ENCODE measurements around the gene ZNF778. TPM values are rescaled to one million over a fixed set of nuclear protein-coding genes. Genes with fewer than 3 reads are reported as not detected.

Gene ZNF778
- polyA plus RNA-seq, 1 of the 3 experiments (the other 2 are of a cell fraction) = 10.8 TPM

- Histone ChIP-seq H3K4me1 (ENCODE audit: control insufficient read depth in 1 of 2, insufficient read depth in 2 of 2, low read depth in 1 of 2, low read length in 1 of 2) (peaks cover 0 to 8% of the 10 kb centered on the region in 2 experiments; a peak in 1 of 4 replicates), H3K4me3 (ENCODE audit: low read depth in 2 of 2, low read length in 1 of 2) (no peak overlapping the region), H3K9me2 (no peaks in the 10 kb centered on the region), H3K4me2 (no peak overlapping the region), H3K36me3 (replicated peaks in 1 of 2; ENCODE audit: control insufficient read depth in 1 of 2, insufficient read depth in 2 of 2, low read length in 1 of 2) (no peaks in the 10 kb centered on the region), H2AFZ (ENCODE audit: low read depth) (no peak overlapping the region), H3K27ac (ENCODE audit: low read depth in 2 of 2, low read length in 1 of 2) (no peak overlapping the region), H3K9me3 (no peaks in the 10 kb centered on the region), H3F3A (replicated peaks; ENCODE audit: insufficient read depth) (no peaks in the 10 kb centered on the region), H3K27me3 (ENCODE audit: insufficient read depth) (peaks cover 45% of the 10 kb centered on the region; the same call in 1 of the 2 replicates), H3K79me2 (ENCODE audit: insufficient read depth) (no peaks in the 10 kb centered on the region), H4K20me1 (ENCODE audit: insufficient read depth) (no peaks in the 10 kb centered on the region), H3K9ac (no peak overlapping the region)
- POLR2A ChIA-PET = no interaction called here
- TF ChIP-seq REST (IDR thresholded peaks at IDR 0.05; ENCODE audit: low read depth, low read length) = no peak
- TF ChIP-seq SIN3A (IDR thresholded peaks at IDR 0.05; ENCODE audit: borderline replicate concordance, low read depth, low read length) = no peak
- TF ChIP-seq PBX3 (IDR thresholded peaks at IDR 0.05) = no peak
- TF ChIP-seq FOSL2 (IDR thresholded peaks at IDR 0.05; ENCODE audit: borderline replicate concordance, low read depth) = no peak
- TF ChIP-seq POLR2AphosphoS5 (IDR thresholded peaks at IDR 0.05; ENCODE audit: low read depth, low read length) = no peak
- no peak for TF ChIP-seq TAF1 (IDR thresholded peaks at IDR 0.05; ENCODE audit: borderline replicate concordance, low read depth, low read length)
- TF ChIP-seq FOXM1 (IDR thresholded peaks at IDR 0.05; ENCODE audit: low read depth) = no peak
- no peak for TF ChIP-seq GABPA (IDR thresholded peaks at IDR 0.05; ENCODE audit: low read depth)
- no peak for TF ChIP-seq RXRA (IDR thresholded peaks at IDR 0.05; ENCODE audit: borderline replicate concordance, low read depth)
- TF ChIP-seq SMC3 (IDR thresholded peaks at IDR 0.05; ENCODE audit: low read depth, low read length) = no peak
- no peak for TF ChIP-seq TCF12 (IDR thresholded peaks at IDR 0.05)
- TF ChIP-seq MXI1 (IDR thresholded peaks at IDR 0.05; ENCODE audit: low read depth, low read length) = no peak
- no peak for TF ChIP-seq NFIC (IDR thresholded peaks at IDR 0.05; ENCODE audit: borderline replicate concordance)
- TF ChIP-seq ZBTB33 (IDR thresholded peaks at IDR 0.05; ENCODE audit: borderline replicate concordance, low read depth) = no peak
- TF ChIP-seq ELF1 (IDR thresholded peaks at IDR 0.05) = no peak
- TF ChIP-seq TEAD4 (IDR thresholded peaks at IDR 0.05; ENCODE audit: borderline replicate concordance, insufficient read depth) = no peak
- CTCF ChIA-PET = interaction anchor here (0.6 to 5.8 kb wide), 4 partner anchors 10 to 248 kb away, joined by 3 to 33 read pairs (median 4); no protein-coding TSS in a partner anchor
- WGBS (ENCODE audit: low lambda C conversion rate) = 61% methylated on average over 8 of the region's 12 CpGs
- no peak for DNase-seq
Measured at GRCh38 chr16:89177501-89177900, 40.0 kb upstream of the ZNF778 start.
